Left ventricle myocardium inferior (tissue), 1 donor: ENCODE data around the gene OR2A12. TPM values are rescaled to one million over a fixed set of nuclear protein-coding genes. Genes with fewer than 3 reads are reported as not detected.

Experiments
- DNase-seq: peaks from one replicate; pipeline ENCODE4 v3.0.0-alpha.2; 2020
- H3K27ac ChIP-seq: fragments of 200-600 bp; replicated peaks from 2 replicates; pipeline ENCODE4 v1.8.0; 2021
- H3K27me3 ChIP-seq: fragments of 200-600 bp; 2 replicates; pipeline ENCODE4 v1.8.0; 2021; ENCODE audit warnings: low read depth
- H3K36me3 ChIP-seq: fragments of 200-600 bp; 2 replicates; pipeline ENCODE4 v1.8.0; 2021
- H3K4me1 ChIP-seq: fragments of 200-600 bp; 2 replicates; pipeline ENCODE4 v1.8.0; 2021
- H3K4me3 ChIP-seq: fragments of 200-600 bp; 2 replicates; pipeline ENCODE4 v1.8.0; 2021; ENCODE audit warnings: mild to moderate bottlenecking, moderate library complexity
- H3K9me3 ChIP-seq: fragments of 200-600 bp; replicated peaks from 2 replicates; pipeline ENCODE4 v1.8.0; 2021
- CTCF ChIP-seq: fragments of 200-600 bp; IDR thresholded peaks from 2 replicates; pipeline ENCODE4 v1.8.0; 2021; ENCODE audit warnings: antibody characterized with exemption, mild to moderate bottlenecking, borderline replicate concordance
- intact Hi-C: fragments of 100-400 bp; cut with micrococcal nuclease; formaldehyde crosslinking; loops from one replicate; pipeline ENCODE4 v1.11.0; 2022
- total RNA-seq: library from RNA; stranded (reverse); fragmentation: NEBNext Ultra II Directional; extraction: Animal tissue kit (Norgen Biotek cat#: 25700); gene quantifications from one replicate; pipeline ENCODE4 v1.2.1, GENCODE V29; 2021
- donor health status: DM: no; HTN: yes; CAD: no; lungs with severe emphysema.

The OR2A12 gene
- total RNA-seq, 1 donor from 2014 or later: not detected

GRCh38 chr7:144133307-144133706 lies 47.2 kb downstream of the OR2A12 start:
- H3K27me3 ChIP-seq: no peaks in the 10 kb centered on the region
- intact Hi-C loops: no loop called here
- no peak for TF ChIP-seq CTCF

GRCh38 chr7:144134116-144134515 lies 48.0 kb downstream of the OR2A12 start:
- no peaks in the 10 kb centered on the region for H3K9me3 ChIP-seq
- no peak for TF ChIP-seq CTCF
- H3K4me1 ChIP-seq: no peaks in the 10 kb centered on the region
- no peak overlapping the region for H3K27ac ChIP-seq
- no peak for DNase-seq
- intact Hi-C loops: no loop called here
- no peaks in the 10 kb centered on the region for H3K27me3 ChIP-seq
- no peaks in the 10 kb centered on the region for H3K36me3 ChIP-seq
- no peak overlapping the region for H3K4me3 ChIP-seq

More at GRCh38 chr7:144133307-144133706, 47.2 kb downstream of the OR2A12 start:
- no peaks in the 10 kb centered on the region for H3K36me3 ChIP-seq
- H3K27ac ChIP-seq: no peak overlapping the region
- no peak overlapping the region for H3K4me3 ChIP-seq
- H3K4me1 ChIP-seq: no peaks in the 10 kb centered on the region
- DNase-seq: no peak
- no peaks in the 10 kb centered on the region for H3K9me3 ChIP-seq

- no peak for DNase-seq
- H3K27ac ChIP-seq: no peak overlapping the region
- no peaks in the 10 kb centered on the region for H3K4me1 ChIP-seq
- H3K4me3 ChIP-seq: no peak overlapping the region
- no peak for TF ChIP-seq CTCF
- H3K27me3 ChIP-seq: no peaks in the 10 kb centered on the region
- no peaks in the 10 kb centered on the region for H3K36me3 ChIP-seq
- intact Hi-C loops: no loop called here
- no peaks in the 10 kb centered on the region for H3K9me3 ChIP-seq
These were observed 51.4 kb downstream of the OR2A12 start for GRCh38 chr7:144137501-144137900.

GRCh38 chr7:144142187-144142586 lies 56.1 kb downstream of the OR2A12 start:
- Histone ChIP-seq H3K4me1 (no peaks in the 10 kb centered on the region), H3K9me3 (peaks cover 29% of the 10 kb centered on the region)
- intact Hi-C loops: no loop called here

GRCh38 chr7:144144426-144144825 lies 58.3 kb downstream of the OR2A12 start:
- no peak for TF ChIP-seq CTCF
- intact Hi-C loops: no loop called here
- peaks cover 51% of the 10 kb centered on the region for H3K9me3 ChIP-seq
- DNase-seq: no peak
- H3K4me3 ChIP-seq: no peak overlapping the region
- H3K27me3 ChIP-seq: no peaks in the 10 kb centered on the region
- no peaks in the 10 kb centered on the region for H3K4me1 ChIP-seq
- H3K27ac ChIP-seq: no peak overlapping the region
- no peaks in the 10 kb centered on the region for H3K36me3 ChIP-seq

More at GRCh38 chr7:144142187-144142586, 56.1 kb downstream of the OR2A12 start:
- Histone ChIP-seq H3K27ac (no peak overlapping the region), H3K27me3 (no peaks in the 10 kb centered on the region), H3K36me3 (no peaks in the 10 kb centered on the region), H3K4me3 (no peak overlapping the region)
- no peak for TF ChIP-seq CTCF
- no peak for DNase-seq
